ENCODE measurements around the gene NEURL4.

Gene NEURL4

DNA sequence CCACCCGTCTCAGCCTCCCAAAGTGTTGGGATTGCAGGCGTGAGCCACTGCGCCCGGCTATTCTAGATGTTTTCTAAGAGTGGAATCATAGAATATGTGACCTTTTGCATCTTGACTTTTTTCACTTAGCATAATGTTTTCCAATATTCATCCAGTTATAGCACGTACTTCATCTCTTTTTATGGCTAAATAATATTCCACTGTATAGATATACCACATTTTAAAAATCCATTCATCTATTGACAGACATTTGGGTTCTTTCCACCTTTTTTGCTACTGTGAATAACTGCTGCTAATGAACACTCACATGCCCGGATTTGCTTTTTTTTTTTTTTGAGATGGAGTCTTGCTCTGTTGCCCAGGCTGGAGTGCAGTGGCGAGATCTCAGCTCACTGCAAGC, 25.0 kb downstream of the NEURL4 start:
- no peak for DNase-seq (ENCODE audit: low read depth)

DNA sequence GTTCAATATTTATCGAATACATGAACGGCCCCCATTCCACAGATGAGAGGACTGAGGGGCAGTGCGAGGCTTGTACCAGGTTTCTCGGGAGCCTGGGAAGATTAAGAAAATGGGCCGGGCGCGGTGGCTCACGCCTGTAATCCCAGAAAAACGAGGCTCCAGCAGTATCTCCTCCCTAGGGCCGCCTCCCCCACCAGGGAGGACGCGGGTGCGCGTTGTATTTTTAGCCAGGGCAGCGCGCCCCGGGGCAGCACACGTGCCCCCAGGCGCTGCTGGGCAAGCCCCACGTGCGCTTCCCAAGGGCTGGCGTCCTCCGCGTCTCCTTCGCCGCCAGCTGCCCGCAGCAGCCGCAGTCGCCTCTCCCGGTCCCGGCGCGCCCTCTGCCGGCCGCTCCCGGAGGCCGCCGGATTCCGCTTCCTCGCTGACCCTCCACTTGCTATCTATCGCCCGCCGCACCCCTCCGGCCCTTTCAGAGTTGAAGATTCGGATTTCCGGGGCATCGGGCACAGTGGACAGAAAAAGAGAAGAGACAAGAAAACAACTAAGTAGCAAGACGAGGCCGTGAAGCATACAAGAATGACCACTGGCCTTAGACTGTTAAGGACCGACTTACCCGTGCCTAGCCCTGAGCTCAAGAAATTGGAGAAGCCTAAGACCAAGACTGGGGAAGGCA, 32.8 kb downstream of the NEURL4 start:
- no peak for DNase-seq (ENCODE audit: low read depth)

DNA sequence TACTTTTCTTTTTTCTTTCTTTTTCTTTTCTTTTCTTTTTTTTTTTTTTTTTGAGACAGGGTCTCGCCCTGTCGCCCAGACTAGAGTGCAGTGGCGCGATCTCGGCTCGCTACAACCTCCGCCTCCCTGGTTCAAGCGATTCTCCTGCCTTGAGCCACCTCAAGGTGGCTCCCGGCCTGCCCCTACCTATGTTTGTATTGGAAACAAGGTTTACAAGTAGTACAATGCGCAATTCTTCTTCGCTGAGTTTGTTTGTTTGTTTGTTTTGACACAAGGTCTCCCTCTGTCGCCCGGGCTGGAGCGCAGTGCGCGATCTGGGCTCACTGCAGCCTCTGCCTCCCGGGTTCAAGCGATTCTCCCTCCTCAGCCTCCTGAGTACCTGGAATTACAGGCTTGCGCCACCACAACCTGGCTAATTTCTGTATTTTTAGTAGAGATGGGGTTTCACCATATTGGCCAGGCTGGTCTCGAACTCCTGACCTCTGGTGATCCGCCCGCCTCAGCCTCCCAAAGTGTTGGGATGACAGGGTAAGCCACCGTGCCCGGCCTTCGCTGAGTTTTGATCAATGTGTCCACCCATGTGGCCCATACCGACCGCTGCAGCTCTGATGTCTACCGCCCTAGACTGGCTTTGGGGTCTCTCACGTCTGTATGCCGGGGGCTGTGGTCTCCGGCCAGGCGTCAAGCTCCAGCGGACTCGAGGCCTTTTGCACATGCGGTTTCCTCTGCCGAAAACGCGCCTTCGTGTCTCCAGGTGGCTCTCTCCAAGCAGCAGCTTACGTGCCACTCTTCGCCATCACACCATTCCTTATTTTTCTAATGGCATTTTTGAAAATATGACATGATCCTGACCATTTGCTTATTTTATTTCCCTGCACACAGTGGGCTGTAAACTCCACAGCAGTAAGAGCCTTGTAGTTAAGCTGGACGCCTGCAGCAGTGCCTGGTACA, 33.6 kb downstream of the NEURL4 start:
- no peak for DNase-seq (ENCODE audit: low read depth)

DNA sequence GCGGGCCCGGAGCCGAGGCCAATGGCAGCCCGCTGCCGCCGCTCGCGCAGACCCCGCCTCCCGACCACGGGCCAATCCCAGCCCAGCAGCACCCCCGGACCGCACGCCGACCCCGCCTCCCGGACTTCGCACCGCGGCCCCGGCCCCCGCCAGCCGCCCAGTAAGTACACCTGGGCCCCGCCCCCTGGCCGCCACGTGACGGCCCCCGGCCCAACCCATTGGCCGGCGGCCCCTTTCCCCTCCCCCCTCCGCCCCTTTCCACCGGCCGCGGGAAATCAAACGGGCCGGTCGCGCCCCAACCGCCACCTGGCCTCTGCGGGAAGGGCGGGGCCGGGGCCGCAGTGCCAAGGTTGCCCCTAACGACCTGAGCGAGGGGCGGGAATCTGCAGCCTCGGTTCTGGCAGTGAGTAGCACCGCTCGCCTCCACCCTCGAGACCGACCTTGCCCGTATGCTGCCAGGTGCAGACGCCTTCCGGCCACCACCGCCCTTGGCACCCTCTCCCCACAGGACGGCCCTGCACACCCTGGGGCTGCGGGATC, 34.5 kb downstream of the NEURL4 start, which contains the start of gene YBX2:
TSS of gene YBX2 (minus strand) at position 26 of the 540 bp plus-strand sequence. CDS start 139 bp downstream, outside the sequence.
- no peak for DNase-seq (ENCODE audit: low read depth)

DNA sequence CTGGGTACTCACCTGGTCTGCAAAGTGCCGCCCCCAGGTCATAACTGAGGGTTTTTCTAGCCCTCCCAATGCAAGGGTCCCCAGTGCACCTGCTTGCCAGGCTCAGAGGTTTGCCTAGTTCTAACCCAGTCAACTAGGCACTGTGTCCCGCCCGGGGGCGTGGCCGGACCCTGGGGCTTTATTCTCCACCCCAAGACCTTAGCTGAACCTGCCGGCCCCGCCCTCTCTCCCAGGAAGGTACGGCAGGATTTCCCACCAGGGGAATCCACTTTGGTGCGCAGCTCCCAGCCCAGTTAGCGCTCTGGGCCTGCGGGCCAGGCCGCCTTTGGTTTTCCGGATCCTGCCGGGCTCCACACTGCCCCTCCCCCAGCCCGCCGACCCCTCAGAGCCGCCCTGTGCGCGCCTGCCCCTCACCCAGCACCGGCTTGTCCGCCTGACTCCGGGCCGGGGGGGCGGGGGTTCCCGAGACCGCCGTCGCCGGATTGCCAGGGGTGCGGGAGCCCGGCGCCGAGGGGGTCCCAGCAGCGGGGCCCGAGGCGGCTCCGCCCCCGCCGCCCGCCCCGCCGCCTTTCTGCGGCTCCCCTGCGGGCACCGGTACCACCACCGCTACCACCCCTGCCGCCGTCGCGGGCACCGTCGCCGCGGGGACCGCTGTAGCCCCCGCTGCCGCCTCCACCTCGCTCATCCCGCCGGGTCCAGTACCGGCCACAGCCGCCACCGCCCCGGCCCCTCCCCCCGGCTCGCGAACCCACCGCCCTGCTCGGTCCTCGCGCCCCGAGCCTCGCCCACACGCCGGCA, 35.1 kb downstream of the NEURL4 start:
- DNase-seq (ENCODE audit: low read depth), result no peak

DNA sequence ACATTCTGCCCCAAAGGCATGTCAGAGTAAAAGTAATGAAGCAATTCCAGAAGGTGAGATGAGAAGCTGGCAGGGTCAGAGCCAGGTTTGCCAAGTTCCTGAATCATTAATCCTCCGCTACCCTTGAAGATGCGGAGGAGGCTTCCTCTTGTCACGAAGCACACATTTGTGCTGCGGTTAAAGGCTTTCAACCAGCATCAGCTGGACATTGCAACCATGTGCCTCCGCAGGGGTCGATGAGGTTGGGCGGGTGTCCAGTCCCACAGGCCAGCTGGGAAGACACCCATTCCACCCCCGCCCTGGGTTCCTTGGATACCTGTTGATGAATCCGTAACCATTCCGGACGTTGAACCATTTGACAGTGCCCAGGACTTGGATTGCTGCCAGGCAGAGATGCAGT, 36.0 kb downstream of the NEURL4 start:
- DNase-seq (ENCODE audit: low read depth), result no peak

DNA sequence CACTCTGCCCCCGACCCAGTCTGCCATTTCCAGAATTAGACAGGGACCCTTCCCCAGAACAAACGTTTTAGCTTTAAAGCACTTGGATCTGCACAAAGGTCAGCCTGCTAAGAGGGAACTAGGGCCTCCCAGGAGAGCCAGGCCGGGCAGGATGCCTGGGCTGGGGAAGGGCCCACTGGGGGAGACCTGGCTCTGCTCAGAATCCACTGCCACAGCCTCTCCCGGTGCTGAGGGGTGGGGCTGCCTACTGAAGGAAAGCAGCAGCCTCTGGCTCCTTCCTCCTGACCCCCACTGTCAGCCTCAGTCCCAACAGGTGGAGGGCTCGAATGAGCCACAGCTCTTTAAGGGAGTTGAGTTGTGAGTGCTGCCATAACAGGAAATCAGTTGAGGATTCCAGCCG, 36.4 kb downstream of the NEURL4 start:
- no peak for DNase-seq (ENCODE audit: low read depth)

DNA sequence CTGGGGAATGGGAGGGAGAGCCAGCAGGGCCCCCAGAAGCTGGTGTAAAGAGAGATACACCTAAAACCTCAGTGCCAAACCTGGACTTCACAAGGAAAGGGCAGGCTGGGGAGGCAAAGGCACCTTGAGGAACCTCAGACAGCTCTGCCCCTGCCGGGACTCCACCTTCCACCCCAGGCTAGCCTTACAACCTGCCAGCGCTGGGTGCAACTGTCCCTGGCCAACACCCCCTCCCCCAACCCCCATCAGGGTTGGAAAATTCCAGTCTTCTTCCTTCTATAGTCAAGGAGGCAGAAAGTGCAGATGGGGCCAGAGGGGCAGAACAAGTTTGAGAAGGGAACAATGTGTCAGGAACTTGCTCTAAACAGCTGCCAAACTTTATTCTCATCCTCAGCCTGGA, 36.9 kb downstream of the NEURL4 start:
- no peak for DNase-seq (ENCODE audit: low read depth)

DNA sequence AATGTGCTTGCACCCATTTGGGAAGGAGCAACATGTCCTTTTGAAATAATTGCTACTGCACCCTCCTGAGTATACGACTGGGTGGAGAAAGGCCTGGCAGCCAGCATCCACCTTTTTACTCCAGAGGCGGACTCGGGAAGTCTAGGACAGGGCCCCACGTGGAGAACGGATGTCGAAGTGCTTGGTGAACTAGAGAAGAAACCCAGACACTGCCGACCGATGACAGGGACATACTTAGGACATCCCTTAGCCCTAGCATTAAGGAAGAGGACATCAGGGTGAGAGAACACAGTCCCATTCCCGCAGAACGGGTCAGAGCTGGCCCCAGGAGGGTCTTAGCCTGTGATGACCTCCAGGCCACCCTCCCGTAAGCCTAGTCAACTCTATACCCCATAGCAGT, 38.5 kb downstream of the NEURL4 start:
- DNase-seq (ENCODE audit: low read depth), result no peak

DNA sequence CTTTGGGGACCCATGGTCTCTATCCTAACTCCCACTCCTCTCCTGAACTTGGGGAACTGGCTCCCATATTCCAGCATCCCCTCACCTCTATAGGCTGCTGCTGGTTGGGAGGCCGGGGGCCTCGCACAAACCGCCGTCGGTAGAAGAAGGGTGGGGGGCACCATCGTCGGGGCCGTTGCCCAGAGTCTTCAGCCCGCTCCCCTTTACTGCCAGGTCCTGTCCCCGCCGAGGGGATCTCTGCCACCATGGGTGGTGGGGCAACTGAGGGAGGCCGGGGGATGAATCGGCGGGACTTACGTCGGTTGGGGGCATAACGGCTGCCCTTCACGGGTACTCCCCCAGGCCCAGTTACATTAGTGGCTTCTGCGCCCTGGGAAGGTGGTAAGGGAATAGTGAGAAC, 39.0 kb downstream of the NEURL4 start:
- DNase-seq (ENCODE audit: low read depth), result no peak

DNA sequence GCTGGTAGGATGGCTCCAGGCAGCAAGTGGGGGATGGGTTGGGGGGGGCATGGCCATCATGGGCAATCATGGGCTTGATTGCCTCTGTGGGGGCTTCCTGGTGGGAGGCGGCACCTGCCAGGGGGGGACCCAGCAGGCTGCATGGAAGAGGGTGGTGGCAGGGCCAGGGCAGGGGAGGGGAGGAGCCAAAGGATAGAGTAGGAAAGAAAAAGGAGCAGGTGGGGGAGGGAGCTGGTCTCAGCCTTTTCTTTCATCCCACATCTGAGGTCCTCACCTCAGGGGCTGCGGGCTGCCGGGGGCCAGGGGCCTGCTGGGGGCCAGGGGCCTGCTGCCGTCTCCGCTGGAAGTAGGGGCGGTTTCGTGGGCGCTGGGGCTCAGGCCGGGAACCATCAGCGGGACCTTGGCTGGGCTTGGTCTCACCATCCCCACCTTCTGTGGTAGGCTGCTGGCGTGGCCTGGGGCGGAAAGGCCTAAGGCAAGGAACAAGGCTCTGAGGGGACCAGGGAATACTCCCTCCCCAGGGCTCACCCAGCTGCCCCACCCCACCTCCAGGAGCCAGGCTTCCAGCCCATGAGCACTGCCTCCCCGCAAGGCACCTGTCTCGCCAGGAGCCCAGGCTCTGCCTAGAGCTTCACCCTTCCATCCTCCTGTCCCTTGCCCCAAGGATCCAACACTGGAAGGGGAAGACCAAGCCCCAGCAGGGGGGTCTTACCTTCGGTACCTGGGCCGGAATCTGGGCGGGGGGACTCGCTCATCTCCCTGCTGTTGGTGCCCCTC, 39.7 kb downstream of the NEURL4 start:
- no peak for DNase-seq (ENCODE audit: low read depth)

DNA sequence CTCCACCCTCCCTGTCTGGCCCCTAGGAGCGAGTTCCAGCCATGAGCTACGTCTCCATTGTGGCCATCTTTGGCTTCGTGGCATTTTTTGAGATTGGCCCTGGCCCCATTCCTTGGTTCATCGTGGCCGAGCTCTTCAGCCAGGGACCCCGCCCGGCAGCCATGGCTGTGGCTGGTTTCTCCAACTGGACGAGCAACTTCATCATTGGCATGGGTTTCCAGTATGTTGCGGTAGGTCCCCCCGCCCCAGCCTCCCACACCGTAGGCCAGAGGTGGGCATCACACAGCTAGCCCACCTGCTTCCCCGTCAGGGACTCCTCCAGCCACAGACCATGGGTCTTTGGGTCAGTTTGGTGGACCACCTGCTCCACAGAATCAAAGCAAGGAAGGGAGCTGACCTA, 43.5 kb downstream of the NEURL4 start:
- DNase-seq (ENCODE audit: low read depth), result no peak

DNA sequence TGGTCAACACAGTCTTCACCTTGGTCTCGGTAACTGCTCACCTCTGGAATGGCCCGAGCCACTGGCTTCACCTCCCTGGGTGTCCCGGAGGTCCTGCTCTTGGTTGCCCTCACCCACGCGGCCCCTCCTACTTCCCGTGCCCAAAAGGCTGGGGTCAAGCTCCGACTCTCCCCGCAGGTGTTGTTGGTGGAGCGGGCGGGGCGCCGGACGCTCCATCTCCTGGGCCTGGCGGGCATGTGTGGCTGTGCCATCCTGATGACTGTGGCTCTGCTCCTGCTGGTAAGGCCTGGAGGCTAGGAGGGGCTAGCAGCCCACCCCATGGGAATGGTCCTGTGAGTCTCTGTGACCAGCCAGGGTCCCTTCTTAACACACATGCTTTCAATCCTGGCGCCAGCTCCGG, 44.2 kb downstream of the NEURL4 start:
- DNase-seq (ENCODE audit: low read depth), result no peak

DNA sequence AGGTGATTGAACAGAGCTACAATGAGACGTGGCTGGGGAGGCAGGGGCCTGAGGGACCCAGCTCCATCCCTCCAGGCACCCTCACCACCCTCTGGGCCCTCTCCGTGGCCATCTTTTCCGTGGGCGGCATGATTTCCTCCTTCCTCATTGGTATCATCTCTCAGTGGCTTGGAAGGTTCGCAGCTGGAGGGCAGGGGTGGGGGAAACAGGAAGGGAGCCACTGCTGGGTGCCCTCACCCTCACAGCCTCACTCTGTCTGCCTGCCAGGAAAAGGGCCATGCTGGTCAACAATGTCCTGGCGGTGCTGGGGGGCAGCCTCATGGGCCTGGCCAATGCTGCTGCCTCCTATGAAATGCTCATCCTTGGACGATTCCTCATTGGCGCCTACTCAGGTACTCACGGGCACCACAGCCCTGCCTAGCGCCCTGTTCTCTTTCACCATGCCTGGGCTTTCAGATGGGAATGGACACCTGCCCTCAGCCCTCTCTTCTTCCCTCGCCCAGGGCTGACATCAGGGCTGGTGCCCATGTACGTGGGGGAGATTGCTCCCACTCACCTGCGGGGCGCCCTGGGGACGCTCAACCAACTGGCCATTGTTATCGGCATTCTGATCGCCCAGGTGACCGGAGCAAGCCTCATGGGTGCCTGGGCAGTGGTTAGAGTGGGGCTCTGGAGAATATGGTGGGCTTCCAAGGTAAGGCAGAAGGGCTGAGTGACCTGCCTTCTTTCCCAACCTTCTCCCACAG, 45.5 kb downstream of the NEURL4 start:
- DNase-seq (ENCODE audit: low read depth), result no peak

DNA sequence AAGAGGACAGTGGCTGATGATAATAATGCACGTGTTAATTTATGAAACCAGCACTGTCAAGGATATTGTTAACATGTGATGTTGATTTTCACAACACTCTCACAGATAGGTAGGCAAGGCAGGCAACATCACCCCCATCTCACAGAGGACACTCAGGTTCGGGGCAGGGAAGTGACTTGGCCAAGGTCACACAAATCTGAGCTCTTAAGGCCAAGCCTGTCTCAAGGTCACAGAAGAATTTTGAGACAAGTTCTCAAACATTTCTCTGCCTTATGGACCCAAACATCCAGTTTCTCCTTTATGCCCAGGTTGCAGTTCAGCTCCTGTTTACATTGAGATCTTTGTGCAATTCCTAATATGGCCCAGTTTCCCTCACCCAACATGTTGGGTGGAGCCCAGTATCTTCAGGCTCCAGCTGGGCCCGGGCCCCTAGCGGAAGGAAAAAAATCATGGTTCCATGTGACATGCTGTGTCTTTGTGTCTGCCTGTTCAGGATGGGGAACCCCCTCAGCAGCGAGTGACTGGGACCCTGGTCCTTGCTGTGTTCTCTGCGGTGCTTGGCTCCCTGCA, 46.3 kb downstream of the NEURL4 start:
- no peak for DNase-seq (ENCODE audit: low read depth)

DNA sequence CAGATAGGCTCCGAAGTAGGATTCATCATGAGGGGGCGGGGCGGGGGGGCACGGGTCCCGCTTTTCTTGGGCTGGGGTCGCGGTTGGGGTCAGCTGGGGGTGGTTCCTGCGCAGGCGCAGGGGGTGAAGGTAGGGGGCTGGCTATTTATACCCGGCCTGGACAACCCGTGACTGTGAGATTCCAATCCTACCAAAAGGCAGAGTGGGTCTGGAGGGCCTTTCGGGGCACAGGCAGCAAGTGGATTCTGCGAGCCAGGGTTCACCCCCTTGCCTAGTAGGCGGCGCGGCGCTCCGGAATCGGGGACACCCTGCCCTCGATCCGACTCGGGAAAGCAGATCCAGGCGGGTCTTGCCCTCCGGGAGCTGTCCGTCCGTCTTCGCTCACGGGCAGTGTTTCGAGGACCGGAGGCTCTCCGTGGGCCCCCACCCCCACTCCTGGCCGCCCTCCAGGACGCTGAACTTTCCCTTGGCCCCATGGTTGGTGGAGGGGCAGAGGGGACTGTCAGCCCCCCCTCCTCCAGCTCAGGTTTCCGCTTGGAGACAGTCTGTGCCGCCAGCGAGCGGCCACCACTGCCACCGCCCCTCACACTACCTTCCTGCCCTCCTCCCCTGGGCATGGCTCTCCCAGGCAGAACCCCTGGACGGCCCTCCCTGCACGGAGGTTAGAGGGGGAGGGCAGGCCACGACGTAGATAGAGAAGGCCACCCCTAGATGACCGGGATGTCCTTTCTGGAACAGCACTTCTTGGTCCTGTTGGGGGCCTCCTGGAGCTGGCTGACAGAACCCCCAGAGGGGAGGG, 47.0 kb downstream of the NEURL4 start:
- DNase-seq (ENCODE audit: low read depth), result no peak

DNA sequence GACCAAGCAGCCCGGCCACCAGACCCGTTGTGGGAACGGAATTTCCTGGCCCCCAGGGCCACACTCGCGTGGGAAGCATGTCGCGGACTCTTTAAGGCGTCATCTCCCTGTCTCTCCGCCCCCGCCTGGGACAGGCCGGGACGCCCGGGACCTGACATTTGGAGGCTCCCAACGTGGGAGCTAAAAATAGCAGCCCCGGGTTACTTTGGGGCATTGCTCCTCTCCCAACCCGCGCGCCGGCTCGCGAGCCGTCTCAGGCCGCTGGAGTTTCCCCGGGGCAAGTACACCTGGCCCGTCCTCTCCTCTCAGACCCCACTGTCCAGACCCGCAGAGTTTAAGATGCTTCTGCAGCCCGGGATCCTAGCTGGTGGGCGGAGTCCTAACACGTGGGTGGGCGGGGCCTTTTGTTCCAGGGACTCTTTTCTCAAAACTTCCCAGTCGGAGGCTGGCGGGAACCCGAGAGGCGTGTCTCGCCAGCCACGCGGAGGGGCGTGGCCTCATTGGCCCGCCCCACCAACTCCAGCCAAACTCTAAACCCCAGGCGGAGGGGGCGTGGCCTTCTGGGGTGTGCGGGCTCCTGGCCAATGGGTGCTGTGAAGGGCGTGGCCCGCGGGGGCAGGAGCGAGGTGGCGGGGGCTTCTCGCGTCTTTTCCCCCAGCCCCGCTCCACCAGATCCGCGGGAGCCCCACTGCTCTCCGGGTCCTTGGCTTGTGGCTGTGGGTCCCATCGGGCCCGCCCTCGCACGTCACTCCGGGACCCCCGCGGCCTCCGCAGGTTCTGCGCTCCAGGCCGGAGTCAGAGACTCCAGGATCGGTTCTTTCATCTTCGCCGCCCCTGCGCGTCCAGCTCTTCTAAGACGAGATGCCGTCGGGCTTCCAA, 47.8 kb downstream of the NEURL4 start, which contains the start of gene SLC2A4:
TSS of gene SLC2A4 (plus strand) at position 645 of the 879 bp plus-strand sequence. CDS start at position 862, 217 bp downstream.
- DNase-seq (ENCODE audit: low read depth), result peak; percentile 82

DNA sequence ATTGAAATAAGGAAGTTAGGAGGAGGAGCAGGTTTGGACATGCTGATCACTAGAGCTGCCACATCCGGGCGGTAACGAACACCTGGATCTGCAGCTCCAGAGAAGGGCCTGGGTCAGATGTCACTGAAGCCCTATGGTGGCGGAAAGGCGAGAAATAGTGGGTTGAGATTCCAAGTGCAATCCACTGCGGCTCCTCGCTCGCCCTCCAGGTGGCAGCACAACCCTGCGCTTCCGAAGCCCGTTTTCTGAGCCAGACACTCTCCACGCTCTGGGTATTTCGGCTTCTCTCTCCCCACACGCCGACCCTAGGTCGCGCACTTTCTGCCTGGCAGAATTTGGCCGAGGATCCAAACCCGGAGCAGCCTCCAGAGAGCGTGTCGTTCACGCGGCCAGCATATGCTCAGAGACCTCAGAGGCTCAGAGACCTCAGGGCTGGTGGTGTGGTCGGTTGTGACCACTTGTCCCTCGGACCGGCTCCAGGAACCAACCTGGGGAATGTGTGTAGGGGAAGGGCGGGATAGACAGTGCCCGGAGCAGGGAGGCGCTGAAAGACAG, 48.5 kb downstream of the NEURL4 start:
- peak; percentile 50 for DNase-seq (ENCODE audit: low read depth)

Data from HS-5 (cell line).